MV-4-11 (cell line): Measurements from ENCODE around the gene SCN3B.

Experiments used
- DNase-seq: peaks from one replicate; lab custom pipeline; 2025; lab: John Stamatoyannopoulos, UW

SCN3B gene

GRCh38 chr11:123653827-123654565 is 428 bp downstream of the SCN3B start:
- no peak for DNase-seq

DNA sequence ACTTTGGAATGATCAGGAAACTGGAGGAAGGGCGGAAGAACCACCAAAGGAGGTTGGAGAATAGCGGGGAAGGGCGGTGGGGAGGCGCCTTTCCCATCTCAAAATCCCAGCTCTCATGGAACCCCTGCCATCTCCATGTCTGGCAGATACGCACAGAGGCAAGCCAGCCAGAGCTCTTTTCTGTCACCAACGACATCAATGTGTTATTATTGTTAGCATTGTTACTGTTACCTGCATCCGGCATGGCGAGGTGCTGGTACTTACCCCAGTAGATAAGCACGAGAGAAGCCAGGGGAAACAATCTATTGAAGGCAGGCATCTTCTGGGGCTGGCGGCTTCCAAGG is 969 bp downstream of the SCN3B start:
- DNase-seq, result no peak

DNA sequence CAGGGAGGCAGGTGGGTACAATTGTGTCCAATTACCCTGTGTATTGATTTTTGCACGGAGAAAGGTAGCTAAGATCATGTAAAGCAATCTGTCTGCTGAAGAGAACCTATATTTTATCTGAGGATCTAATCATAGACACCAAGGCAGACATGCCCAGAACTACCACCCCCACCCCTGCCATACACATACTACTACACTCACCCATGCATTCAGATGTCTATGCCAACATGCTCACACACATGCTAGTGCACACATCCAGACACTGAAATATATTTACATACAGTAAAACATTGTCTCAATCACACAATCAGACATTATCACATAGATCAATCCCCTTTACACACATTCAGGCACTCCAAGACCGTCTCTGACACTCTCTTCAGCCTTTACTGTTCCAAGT is 1.8 kb downstream of the SCN3B start:
- DNase-seq, result no peak

DNA sequence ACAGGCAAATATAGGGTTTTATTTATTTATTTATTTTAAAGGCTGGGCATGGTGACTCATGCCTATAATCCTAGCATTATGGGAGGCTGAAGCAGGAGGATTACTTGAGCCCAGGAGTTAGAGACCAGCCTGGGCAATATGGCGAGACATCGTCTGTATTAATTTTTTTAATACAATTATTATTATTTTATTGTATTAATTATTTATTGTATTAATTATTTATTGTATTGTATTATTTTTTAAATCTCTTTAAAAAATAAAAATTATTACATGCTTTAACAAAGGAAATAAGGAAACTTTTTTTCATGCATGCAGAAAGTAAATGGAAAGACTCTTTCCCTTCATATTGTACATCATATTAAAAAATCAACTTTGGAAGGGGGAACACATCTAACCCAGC is 3.5 kb downstream of the SCN3B start:
- no peak for DNase-seq

DNA sequence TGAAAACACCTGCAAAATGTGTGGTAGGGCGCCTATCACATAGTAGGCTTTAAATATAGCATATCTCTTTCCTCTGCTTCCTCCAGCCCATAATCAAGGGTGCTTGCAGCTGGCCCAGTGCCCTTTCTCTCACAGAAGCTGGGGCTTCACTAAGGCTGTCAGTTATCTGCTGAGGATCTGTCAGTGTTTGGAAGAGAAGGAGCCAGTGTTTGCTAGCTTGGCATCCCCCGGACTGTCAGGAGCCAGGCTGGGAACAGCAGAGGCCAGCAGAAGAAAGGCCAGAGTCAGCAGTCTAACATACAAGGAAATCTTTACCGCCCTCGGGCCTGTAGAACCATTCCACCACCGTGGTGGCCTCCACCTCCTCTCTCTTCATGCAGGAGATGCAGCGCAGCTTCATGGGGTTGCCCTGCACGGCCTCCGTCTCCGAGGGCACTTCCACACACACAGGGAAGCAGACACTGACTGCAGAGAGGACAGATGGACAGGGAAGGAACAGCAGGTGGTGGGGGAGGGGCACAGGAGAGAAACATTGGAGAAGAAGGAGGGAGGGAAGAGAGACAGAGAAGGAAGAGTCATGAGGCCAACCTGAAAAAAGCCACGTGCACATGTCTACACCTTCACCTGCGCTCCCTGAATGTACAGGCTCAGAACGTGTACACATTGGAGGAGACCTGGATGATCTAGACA is 9.0 kb downstream of the SCN3B start:
- DNase-seq, result no peak

DNA sequence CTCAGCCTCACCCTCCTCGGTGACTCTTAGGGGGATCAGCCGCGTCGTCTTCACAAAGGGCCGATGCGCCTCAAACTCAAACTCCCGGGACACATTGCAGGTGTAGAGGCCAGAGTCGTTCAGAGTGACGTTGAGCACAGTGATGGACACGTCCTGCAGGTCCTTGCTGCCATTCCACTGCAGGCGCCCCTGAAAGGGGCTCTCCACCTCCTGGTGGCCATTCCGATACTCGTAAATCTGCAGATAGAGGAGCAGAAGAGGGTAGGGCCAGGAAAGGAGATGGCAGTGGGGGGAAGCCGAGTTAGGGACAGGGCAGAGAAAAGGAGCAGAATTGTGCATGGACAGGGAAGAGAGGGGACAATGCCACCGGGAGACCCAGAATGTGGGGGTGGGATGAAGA is 12.0 kb downstream of the SCN3B start:
- no peak for DNase-seq

DNA sequence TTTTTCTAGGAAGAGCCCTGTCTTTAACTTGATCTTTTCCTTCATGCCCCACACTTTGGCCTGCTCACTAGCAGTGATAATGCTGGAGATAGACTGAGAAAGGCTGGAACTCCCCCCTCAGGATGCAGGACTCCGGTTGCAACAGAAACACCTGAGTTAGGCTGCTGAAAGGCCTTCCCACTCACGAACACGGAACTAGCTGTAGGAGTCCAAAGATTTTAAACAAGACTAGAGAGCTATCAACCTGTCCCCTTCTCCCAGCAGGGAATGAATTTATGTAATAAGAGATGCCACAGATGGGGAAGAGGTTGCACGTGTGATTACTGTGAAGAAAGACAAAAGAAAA is 13.0 kb downstream of the SCN3B start:
- DNase-seq, result no peak

DNA sequence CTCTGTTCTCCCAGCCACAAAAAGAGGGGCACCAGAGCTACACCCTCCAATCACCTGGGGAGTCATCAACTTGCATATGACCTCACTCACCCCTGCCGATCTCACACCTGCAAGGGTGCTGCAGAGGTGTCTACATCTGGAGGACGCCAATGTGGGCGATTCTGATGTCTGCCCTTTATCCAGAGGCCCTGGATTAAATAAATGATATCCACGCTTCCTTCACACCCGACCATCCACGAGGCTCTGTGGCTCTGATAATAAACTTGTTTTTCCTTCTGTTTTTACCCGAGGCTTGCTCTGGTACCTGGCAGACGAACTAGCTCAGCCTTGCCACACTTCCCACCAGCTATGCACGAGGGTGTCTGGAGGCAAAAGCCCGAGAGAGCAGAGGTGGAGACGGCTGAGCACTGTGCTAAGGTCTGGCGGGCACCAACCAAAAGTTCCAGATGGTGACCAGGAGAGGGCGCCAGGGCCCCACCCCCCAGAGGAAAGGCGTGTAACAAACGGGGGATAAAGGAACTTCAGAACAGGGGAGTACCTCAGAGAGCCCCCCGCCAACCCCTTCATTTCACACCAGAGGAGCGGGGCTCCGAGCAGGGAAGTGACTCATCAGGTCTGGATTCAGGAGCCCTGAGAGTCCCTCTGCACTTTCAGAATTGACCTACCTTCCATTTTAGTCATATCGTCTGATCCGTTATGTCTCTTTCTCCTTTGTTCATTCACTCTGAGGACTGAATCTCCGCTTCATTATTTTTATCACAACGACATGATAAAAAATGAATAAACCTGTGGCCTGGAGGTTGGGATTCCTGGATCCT is 13.5 kb downstream of the SCN3B start:
- DNase-seq, result peak; percentile 39

DNA sequence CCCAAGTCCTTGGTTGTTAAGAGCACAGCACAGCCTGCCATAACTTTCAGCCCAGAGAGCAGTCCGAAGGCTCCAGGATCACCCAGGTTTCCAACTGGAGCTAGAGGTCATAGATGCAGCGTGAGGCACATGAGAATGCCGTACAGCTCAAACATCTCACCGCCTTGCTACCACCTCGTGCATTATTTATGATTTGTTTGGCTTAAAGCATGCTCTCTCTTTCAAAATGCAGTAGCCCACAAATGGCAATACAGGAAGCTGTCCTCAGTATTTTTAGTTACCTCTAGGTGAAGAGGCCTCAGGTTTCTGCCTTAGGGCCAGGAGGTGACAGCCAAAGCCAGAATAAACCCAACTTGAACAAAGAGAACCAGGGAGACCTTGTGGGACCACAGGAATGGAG is 14.4 kb downstream of the SCN3B start:
- no peak for DNase-seq

GRCh38 chr11:123630126-123630608 is 24.3 kb downstream of the SCN3B start:
- no peak for DNase-seq

DNA sequence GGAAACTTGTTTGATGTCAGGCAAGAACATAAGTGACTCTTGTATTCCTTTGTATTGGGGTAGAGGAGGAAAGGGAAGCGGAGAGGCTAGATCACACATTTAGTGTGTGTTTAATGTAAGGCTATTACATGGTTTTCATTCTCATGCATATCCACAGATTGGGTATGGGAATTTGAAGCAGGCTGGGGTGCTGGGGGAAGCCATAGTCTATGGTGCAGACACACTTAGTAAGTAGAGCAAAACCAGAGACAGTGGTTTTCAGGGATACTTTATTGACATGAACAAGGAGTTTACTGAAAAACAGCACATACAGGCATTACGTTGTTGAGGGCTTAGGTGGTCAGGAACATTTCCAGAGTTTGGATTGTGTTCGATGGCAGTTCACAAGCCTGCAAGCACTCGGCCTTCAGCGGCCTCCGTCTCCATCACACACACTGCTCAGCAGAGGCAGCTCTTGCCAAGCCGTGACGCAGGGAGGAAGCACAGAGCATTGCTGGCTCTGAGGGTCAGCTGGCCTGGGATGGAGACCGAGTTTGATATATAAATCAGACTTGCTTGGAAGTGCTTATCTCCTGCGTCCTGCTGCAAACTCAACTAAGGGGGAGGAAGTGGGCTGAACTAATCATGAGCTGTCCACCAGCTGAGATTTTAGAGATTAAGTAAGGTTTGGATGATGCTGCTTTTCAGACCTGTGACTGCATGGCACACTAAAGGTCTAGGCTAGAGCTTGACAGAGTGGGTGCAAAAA is 25.3 kb downstream of the SCN3B start:
- DNase-seq, result no peak

- DNase-seq, result no peak
Measured at GRCh38 chr11:123624974-123625373, 29.4 kb downstream of the SCN3B start.

DNA sequence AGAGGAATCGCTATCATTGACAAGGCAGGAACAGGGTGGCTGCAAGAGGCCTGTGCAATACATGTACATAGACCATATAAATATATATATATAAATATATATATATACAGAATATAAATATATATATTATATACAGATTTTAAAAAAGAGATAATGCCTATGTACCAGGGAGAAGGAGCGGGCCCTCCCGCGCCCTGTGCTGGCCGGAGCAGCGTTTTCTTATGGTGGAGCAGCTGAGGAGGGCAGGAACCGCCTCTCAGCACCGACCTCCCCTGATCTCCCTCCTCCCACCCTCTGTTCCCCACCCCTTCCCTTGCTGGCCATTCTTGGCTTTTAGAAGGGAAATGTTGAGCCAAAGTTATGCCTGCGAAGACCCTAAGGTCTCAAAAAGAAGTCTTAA is 31.8 kb downstream of the SCN3B start:
- DNase-seq, result no peak

DNA sequence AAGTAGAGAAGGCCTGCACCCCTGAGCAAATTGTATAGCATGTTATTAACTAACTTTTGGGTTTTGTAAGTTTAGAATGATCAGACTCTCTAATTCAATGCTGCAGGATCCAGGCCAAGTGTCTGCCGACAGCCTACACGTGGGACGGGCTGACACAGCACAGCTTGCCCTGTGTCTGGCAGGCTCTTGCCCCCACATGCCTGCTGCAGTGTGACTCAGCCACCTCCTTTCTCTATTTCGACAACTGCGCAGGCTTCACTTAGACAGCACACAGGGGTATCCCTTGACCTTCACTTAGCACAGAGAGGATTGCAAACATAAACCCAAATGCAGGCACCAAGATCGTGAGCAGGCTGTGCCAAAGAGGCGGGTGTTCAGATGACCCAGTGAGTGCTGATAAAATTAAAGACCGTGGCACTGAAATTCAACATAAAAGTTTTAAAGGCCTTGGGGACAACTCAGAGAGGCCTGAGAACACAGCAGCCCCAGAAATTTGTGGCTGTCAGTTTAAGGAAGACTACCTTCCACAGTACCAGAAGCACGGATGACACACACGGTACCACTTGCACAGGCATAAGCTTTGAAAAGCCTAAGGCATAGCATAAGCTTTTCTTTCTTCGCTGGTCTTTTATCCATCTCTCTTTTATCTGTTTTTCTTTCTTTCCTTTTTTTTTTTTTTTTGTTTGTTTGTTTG is 37.8 kb downstream of the SCN3B start:
- DNase-seq, result no peak

- no peak for DNase-seq
Measured at GRCh38 chr11:123611698-123612097, 42.7 kb downstream of the SCN3B start.

GRCh38 chr11:123608945-123609344 is 45.5 kb downstream of the SCN3B start:
- DNase-seq, result no peak

DNA sequence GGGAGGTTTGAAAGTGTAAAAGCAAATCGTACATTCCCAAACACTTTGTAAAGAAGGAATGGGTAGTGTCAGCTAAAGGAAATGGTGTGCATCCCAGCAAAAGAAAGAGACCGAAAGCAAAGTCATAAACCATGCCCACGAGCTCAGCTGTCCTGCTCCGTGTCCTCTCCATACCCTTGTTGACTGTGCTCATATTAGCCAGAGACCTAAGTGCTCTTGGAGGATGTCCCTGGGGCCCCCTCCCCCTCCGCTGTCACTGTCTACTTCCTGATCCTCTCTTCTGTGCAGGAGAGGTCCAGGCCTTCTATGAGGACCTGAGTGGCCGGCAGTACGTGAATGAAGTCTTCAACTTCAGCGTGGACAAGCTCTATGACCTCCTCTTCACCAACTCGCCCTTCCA is 46.1 kb downstream of the SCN3B start:
- DNase-seq, result no peak

- no peak for DNase-seq
Measured at GRCh38 chr11:123607781-123608180, 46.6 kb downstream of the SCN3B start.

DNA sequence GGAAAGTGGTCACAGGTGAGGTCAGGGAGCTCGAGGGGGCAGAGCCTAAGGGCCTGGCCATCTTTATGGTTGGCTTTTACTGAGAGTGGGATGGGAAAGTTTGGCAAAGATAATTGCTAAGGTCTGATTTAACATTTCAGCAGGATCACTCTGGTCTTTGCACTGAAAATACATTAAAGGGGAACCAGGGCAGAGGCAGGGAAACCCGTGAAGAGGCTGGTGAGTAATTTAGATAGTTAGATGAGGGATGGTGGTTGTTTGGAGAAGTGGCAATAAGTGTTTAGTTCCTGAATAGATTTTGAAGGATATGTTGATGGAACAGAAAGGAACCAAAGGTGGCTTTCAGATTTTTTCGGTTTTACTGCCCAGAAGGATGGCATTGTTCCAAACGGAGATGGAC is 50.8 kb downstream of the SCN3B start:
- peak; percentile 38 for DNase-seq

DNA sequence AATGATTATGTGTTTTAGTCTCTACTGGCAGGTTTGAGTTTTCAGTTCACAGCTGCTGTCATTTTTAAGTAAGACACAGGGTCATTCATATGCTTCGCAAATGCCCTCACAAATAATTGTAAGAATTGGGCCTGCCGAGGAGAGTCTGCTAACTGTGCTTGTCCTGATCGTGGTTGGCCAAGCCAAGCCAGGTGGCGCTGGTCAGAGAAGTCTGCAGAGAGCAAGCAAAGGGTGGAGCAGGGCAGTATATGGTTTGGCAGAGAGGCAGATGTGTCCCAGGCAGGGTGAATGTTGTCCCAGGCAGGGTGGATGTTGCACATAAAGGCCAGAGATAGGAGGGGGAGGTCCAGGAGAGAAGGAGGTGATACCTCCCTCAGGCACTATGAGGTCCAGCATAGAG is 52.7 kb downstream of the SCN3B start:
- DNase-seq, result no peak

GRCh38 chr11:123601136-123601535 is 53.3 kb downstream of the SCN3B start:
- DNase-seq, result no peak

DNA sequence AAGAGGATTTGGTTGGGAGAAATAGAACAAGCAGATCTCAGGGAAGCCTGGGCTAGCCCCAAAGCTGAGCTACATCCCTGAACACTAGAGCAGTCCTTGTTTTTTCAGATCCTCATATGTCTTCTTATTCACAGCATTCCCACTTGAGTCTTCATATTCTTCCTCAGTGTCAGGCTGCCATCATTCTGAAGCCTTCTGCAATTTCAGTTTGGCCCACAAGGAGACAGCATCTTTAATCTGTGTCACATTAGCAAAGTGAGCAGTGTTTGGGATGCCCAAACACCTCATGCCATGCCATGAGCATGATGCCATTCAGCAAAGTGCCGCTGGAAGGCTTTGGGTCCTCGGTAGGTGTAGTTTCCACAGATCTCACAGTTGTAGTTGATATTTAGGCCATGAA is 56.6 kb downstream of the SCN3B start:
- no peak for DNase-seq
